Liver (tissue), 9 donors: ENCODE results near the gene ORC3. TPM values are rescaled to one million over a fixed set of nuclear protein-coding genes. Genes with fewer than 3 reads are reported as not detected.
"Not testable (repeated sequence)": the region's sequence is repeated elsewhere in the genome, so short reads cannot be mapped to it uniquely, and the experiment has no call there.

Experiments used
- DNase-seq: peaks from one replicate; pipeline ENCODE4 v3.0.0-alpha.2; 2017; ENCODE audit warnings: low spot score
- H3K27ac ChIP-seq, 2 donors: one replicate each; pipeline ENCODE4 v1.7.0; 2013; ENCODE audit warnings: inconsistent platforms in 2 of 2, low read length in 2 of 2, control low read depth in 1 of 2, low read depth in 1 of 2, mild to moderate bottlenecking in 1 of 2
- H3K27me3 ChIP-seq, 4 donors: one replicate each; pipeline versions ENCODE4 v1.6.1 to v1.7.0; 2013; ENCODE audit warnings: low read length in 3 of 4, inconsistent platforms in 1 of 4, mild to moderate bottlenecking in 1 of 4, moderate library complexity in 1 of 4; ENCODE audit not compliant: control insufficient read depth in 4 of 4, insufficient read depth in 4 of 4
- H3K36me3 ChIP-seq, 4 donors: one replicate each; pipeline versions ENCODE4 v1.6.1 to v1.7.0; 2013; ENCODE audit warnings: low read length in 3 of 4, mild to moderate bottlenecking in 3 of 4, low read depth in 1 of 4, moderate library complexity in 1 of 4; ENCODE audit not compliant: control insufficient read depth in 4 of 4, insufficient read depth in 3 of 4
- H3K4me1 ChIP-seq, 4 donors: one replicate each; pipeline versions ENCODE4 v1.6.1 to v1.7.0; 2013; ENCODE audit warnings: low read length in 3 of 4, mild to moderate bottlenecking in 3 of 4, moderate library complexity in 1 of 4; ENCODE audit not compliant: control insufficient read depth in 4 of 4, insufficient read depth in 4 of 4
- H3K4me3 ChIP-seq, 3 donors: one replicate each; pipeline versions ENCODE4 v1.6.1 to v1.7.0; 2013; ENCODE audit warnings: low read length in 3 of 3, control low read depth in 1 of 3, low read depth in 1 of 3, mild to moderate bottlenecking in 1 of 3
- H3K9ac ChIP-seq, 2 donors: one replicate each; pipeline ENCODE4 v1.7.0; 2013; ENCODE audit warnings: low read length in 2 of 2, mild to moderate bottlenecking in 2 of 2, moderate library complexity in 2 of 2, control low read depth in 1 of 2, low read depth in 1 of 2
- H3K9me3 ChIP-seq, 4 donors: one replicate each; pipeline versions ENCODE4 v1.6.1 to v1.7.0; 2013; ENCODE audit warnings: low read length in 3 of 4; ENCODE audit not compliant: control insufficient read depth in 4 of 4
- ATF3 ChIP-seq: IDR thresholded peaks from 2 replicates; pipeline ENCODE4 v1.6.1; 2016; ENCODE audit warnings: antibody characterized with exemption
- CTCF ChIP-seq: fragments of 150-350 bp; IDR thresholded peaks from 2 replicates; pipeline ENCODE4 v1.5.1; 2017; ENCODE audit warnings: improper control_type of control experiment, low read depth, low read length; ENCODE audit not compliant: missing input control
- EGR1 ChIP-seq, 2 donors: IDR thresholded peaks; 2 replicates each; pipeline ENCODE4 v1.6.1; 2016 to 2018; ENCODE audit warnings: antibody characterized with exemption in 2 of 2, low read depth in 2 of 2
- FOXA2 ChIP-seq: IDR thresholded peaks from 2 replicates; pipeline ENCODE4 v1.6.1; 2016; ENCODE audit warnings: antibody characterized with exemption
- GABPA ChIP-seq, 2 donors: IDR thresholded peaks in 1 of 2; conservative IDR thresholded peaks in 1 of 2; 2 replicates each; pipeline ENCODE4 v1.6.1; 2016; ENCODE audit warnings: antibody characterized with exemption in 2 of 2, mild to moderate bottlenecking in 1 of 2, moderate library complexity in 1 of 2
- JUND ChIP-seq, 2 donors: IDR thresholded peaks; 2 replicates each; pipeline ENCODE4 v1.6.1; 2016; ENCODE audit warnings: antibody characterized with exemption in 2 of 2
- MAX ChIP-seq: IDR thresholded peaks from 2 replicates; pipeline ENCODE4 v1.6.1; 2016; ENCODE audit warnings: antibody characterized with exemption
- RAD21 ChIP-seq, 2 donors: IDR thresholded peaks; 2 replicates each; pipeline ENCODE4 v1.6.1; 2016; ENCODE audit warnings: antibody characterized with exemption in 2 of 2, mild to moderate bottlenecking in 2 of 2
- RXRA ChIP-seq, 2 donors: IDR thresholded peaks; 2 replicates each; pipeline ENCODE4 v1.6.1; 2017 to 2018; ENCODE audit warnings: antibody characterized with exemption in 2 of 2, mild to moderate bottlenecking in 1 of 2
- SP1 ChIP-seq: IDR thresholded peaks from 2 replicates; pipeline ENCODE4 v1.6.1; 2018; ENCODE audit warnings: antibody characterized with exemption, mild to moderate bottlenecking
- TAF1 ChIP-seq: conservative IDR thresholded peaks from 2 replicates; pipeline ENCODE4 v1.6.1; 2016; ENCODE audit warnings: antibody characterized with exemption, mild to moderate bottlenecking
- YY1 ChIP-seq: IDR thresholded peaks from 2 replicates; pipeline ENCODE4 v1.6.1; 2016; ENCODE audit warnings: antibody characterized with exemption, mild to moderate bottlenecking
- ZBTB33 ChIP-seq: IDR thresholded peaks from 2 replicates; pipeline ENCODE4 v1.6.1; 2016; ENCODE audit warnings: antibody characterized with exemption
- WGBS: extraction: QIAGEN DNeasy Blood & Tissue Kit; methylation state at CpG from one replicate; pipeline ENCODE4 v1.1.7; 2013; 5-methylcytosine and 5-hydroxymethylcytosine counted together
- polyA plus RNA-seq, 2 donors: library from polyadenylated mRNA; stranded (reverse) in 1 of 2; unstranded in 1 of 2; fragments of 200-250 nt in 1 of 2; fragments of >200 nt in 1 of 2; fragmentation: Nextera tagmentation in 1 of 2; extraction: Ambion mirVana in 1 of 2; gene quantifications; one replicate each; pipeline versions ENCODE4 v1.2.1 to v1.2.3, GENCODE V29; 2013 to 2015
- total RNA-seq, 2 donors: library from RNA; depleted of rRNA; stranded (reverse); fragments of >200 nt; gene quantifications; one replicate each; pipeline ENCODE4 v1.2.3, GENCODE V29; 2014
- donor health status: healthy.
- donor health status: healthy.
- donor health status: healthy.
- donor health status: healthy.
- donor health status: healthy.

Gene ORC3
- total and polyA plus RNA-seq, 4 donors = 5.2 to 14.5 (median 10.5) TPM

- Histone ChIP-seq H3K9me3 (no peaks in the 10 kb centered on the region), H3K9ac (no peak overlapping the region), H3K36me3 (peaks cover 0 to 13% (median 6%) of the 10 kb centered on the region in 4 donors), H3K4me1 (no peaks in the 10 kb centered on the region), H3K4me3 (no peak overlapping the region), H3K27ac (no peak overlapping the region), H3K27me3 (no peaks in the 10 kb centered on the region)
- TF ChIP-seq FOXA2 (peak; percentile 44), YY1 (no peak), RAD21 (IDR thresholded peaks at IDR 0.05) (peak in 1 of 2 donors; percentile 14)
- 64% methylated on average over 3 of the region's 3 CpGs for WGBS
- no peak for DNase-seq
Observed at GRCh38 chr6:87608802-87609201, 18.9 kb downstream of the ORC3 start.

- not testable (repeated sequence) for H3K9ac ChIP-seq, H3K27ac ChIP-seq, H3K9me3 ChIP-seq, DNase-seq, H3K27me3 ChIP-seq, H3K4me1 ChIP-seq, H3K4me3 ChIP-seq
- peaks cover 0 to 11% (median 4%) of the 10 kb centered on the region in 4 donors for H3K36me3 ChIP-seq
- 96% methylated on average over 2 of the region's 2 CpGs for WGBS
Observed at GRCh38 chr6:87613018-87613417, 23.1 kb downstream of the ORC3 start.

- Histone ChIP-seq H3K27me3 (no peaks in the 10 kb centered on the region), H3K9me3 (no peaks in the 10 kb centered on the region), H3K9ac (no peak overlapping the region), H3K36me3 (peaks cover 0 to 5% (median 3%) of the 10 kb centered on the region in 4 donors), H3K4me3 (no peak overlapping the region), H3K27ac (no peak overlapping the region), H3K4me1 (no peaks in the 10 kb centered on the region)
- no peak for DNase-seq
- TF ChIP-seq JUND (IDR thresholded peaks at IDR 0.05) = no peak
- no peak for TF ChIP-seq RXRA (IDR thresholded peaks at IDR 0.05)
- no peak for TF ChIP-seq YY1
- no peak for TF ChIP-seq FOXA2
- no peak for TF ChIP-seq RAD21 (IDR thresholded peaks at IDR 0.05)
- no peak for TF ChIP-seq SP1
- TF ChIP-seq ATF3 = no peak
- TF ChIP-seq MAX = no peak
- no peak for TF ChIP-seq ZBTB33
- TF ChIP-seq CTCF = no peak
- no peak for TF ChIP-seq TAF1
- no peak for TF ChIP-seq EGR1 (IDR thresholded peaks at IDR 0.05; ENCODE audit: low read depth in 2 of 2)
- no peak for TF ChIP-seq GABPA (IDR thresholded peaks at IDR 0.05 in 1 of 2, conservative IDR thresholded peaks at IDR 0.05 in 1 of 2)
- WGBS = 98% methylated on average over 4 of the region's 4 CpGs
Observed at GRCh38 chr6:87617405-87617804, 27.5 kb downstream of the ORC3 start.
